Measurements from ENCODE around the gene RGS5. TPM values are rescaled to one million over a fixed set of nuclear protein-coding genes. Genes with fewer than 3 reads are reported as not detected.

The RGS5 gene
- total and polyA plus RNA-seq, 2 donors (not counting 1 experiment from before 2014, with no cell fraction given) = 0.64 to 1.2 TPM

DNA sequence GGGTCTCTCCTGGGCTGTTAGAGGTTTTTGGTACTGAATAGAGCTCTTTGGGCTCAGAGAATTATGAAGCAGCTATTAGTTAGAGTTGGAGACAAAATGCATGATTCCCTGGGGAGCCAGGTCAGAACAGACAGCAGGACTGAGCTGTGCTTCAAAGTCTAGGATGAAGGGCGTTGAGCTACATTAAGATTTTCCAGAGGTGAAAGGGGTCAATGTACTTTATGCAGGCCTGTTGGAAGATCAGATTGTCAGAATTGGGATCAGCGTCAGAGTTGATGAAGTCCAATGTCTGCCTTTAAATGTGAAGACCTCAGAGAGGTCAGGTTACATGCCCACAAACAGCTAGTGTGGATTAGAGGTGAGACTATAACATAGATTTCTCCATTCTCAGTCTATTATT, 53.8 kb downstream of the RGS5 start:
- H3K9me3 ChIP-seq (ENCODE audit: control extremely low read depth in 1 of 3, control insufficient read depth in 2 of 3, insufficient read depth in 1 of 3, low read length in 2 of 3) = no peaks in the 10 kb centered on the region
- intact Hi-C loops (cut with micrococcal nuclease) = no loop called here
- no peak overlapping the region for H3K4me2 ChIP-seq (replicated peaks; ENCODE audit: low read depth, low read length, poor library complexity, severe bottlenecking)
- no peaks in the 10 kb centered on the region for H3K9me3 Mint-ChIP-seq (ENCODE audit: insufficient read depth)
- H3K27me3 ChIP-seq (replicated peaks in 1 of 4; ENCODE audit: control extremely low read depth in 1 of 4, control insufficient read depth in 3 of 4, insufficient read depth in 4 of 4, low read length in 3 of 4) = no peaks in the 10 kb centered on the region
- no peaks in the 10 kb centered on the region for H3K4me1 ChIP-seq (ENCODE audit: control insufficient read depth in 2 of 2, insufficient read depth in 2 of 2, low read length in 2 of 2)
- DNase-seq = no peak
- no peak overlapping the region for H3K27ac Mint-ChIP-seq
- no peaks in the 10 kb centered on the region for H4K20me1 ChIP-seq (ENCODE audit: control insufficient read depth, insufficient read depth, low read length, poor library complexity, severe bottlenecking)
- H3K4me1 Mint-ChIP-seq = no peaks in the 10 kb centered on the region
- no peak overlapping the region for H3K4me3 ChIP-seq (ENCODE audit: control extremely low read depth in 1 of 5, extremely low read depth in 1 of 5, insufficient read depth in 1 of 5, low read depth in 2 of 5, low read length in 4 of 5)
- no peak overlapping the region for H3K4me3 Mint-ChIP-seq
- TF ChIP-seq EZH2 (IDR thresholded peaks at IDR 0.05; ENCODE audit: borderline replicate concordance, insufficient read depth, low read depth, low read length, poor library complexity, severe bottlenecking) = no peak
- H3K27me3 Mint-ChIP-seq = no peaks in the 10 kb centered on the region
- no peak overlapping the region for H3K9ac ChIP-seq (ENCODE audit: low read length)
- no peak for ATAC-seq (ENCODE audit: low read depth)
- POLR2A ChIA-PET = no interaction called here
- no peaks in the 10 kb centered on the region for H3K79me2 ChIP-seq (ENCODE audit: control insufficient read depth, insufficient read depth, low read length)
- H2AFZ ChIP-seq (ENCODE audit: insufficient read depth, low read depth, low read length, poor library complexity, severe bottlenecking) = no peak overlapping the region
- H3K27ac ChIP-seq (ENCODE audit: low read length in 2 of 2) = no peak overlapping the region
- no peaks in the 10 kb centered on the region for H3K36me3 ChIP-seq (replicated peaks in 1 of 2; ENCODE audit: control extremely low read depth in 1 of 2, control insufficient read depth in 1 of 2, extremely low read depth in 1 of 2, insufficient read depth in 2 of 2, low read length in 1 of 2)
- WGBS (ENCODE audit: insufficient coverage) = 71% methylated on average over 1 of the region's 2 CpGs
- CTCF ChIA-PET = no interaction called here

DNA sequence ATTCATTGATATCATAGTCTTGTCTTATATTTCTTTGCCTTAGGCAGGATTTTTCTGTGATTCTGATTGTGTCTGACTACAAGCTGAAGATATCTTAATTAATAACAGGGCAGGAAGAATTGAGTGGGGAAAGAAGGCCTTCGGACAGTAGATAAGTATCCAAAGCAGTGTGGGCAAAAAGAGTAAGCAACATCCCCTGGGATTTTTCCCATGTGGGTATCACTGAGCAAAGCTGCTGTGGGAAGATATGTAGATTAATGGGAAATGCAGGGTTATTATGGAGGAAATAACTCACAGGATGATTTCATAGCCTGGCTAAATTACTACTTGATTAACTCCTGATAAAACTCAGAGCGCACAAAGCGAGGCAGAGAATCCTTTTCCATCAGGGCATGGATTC, 55.7 kb downstream of the RGS5 start:
- no peaks in the 10 kb centered on the region for H3K9me3 Mint-ChIP-seq (ENCODE audit: insufficient read depth)
- 100% methylated on average over 1 of the region's 3 CpGs for WGBS (ENCODE audit: insufficient coverage)
- Histone ChIP-seq H3K9me3 (ENCODE audit: control extremely low read depth in 1 of 3, control insufficient read depth in 2 of 3, insufficient read depth in 1 of 3, low read length in 2 of 3) (no peaks in the 10 kb centered on the region), H4K20me1 (ENCODE audit: control insufficient read depth, insufficient read depth, low read length, poor library complexity, severe bottlenecking) (no peaks in the 10 kb centered on the region), H3K79me2 (ENCODE audit: control insufficient read depth, insufficient read depth, low read length) (no peaks in the 10 kb centered on the region), H3K36me3 (replicated peaks in 1 of 2; ENCODE audit: control extremely low read depth in 1 of 2, control insufficient read depth in 1 of 2, extremely low read depth in 1 of 2, insufficient read depth in 2 of 2, low read length in 1 of 2) (no peaks in the 10 kb centered on the region), H3K4me2 (replicated peaks; ENCODE audit: low read depth, low read length, poor library complexity, severe bottlenecking) (no peak overlapping the region), H3K4me3 (ENCODE audit: control extremely low read depth in 1 of 5, extremely low read depth in 1 of 5, insufficient read depth in 1 of 5, low read depth in 2 of 5, low read length in 4 of 5) (no peak overlapping the region), H3K27ac (ENCODE audit: low read length in 2 of 2) (no peak overlapping the region), H3K9ac (ENCODE audit: low read length) (no peak overlapping the region), H2AFZ (ENCODE audit: insufficient read depth, low read depth, low read length, poor library complexity, severe bottlenecking) (no peak overlapping the region), H3K4me1 (ENCODE audit: control insufficient read depth in 2 of 2, insufficient read depth in 2 of 2, low read length in 2 of 2) (no peaks in the 10 kb centered on the region), H3K27me3 (replicated peaks in 1 of 4; ENCODE audit: control extremely low read depth in 1 of 4, control insufficient read depth in 3 of 4, insufficient read depth in 4 of 4, low read length in 3 of 4) (no peaks in the 10 kb centered on the region)
- H3K27ac Mint-ChIP-seq = no peak overlapping the region
- DNase-seq = no peak
- CTCF ChIA-PET = interaction anchor here (0.8 kb wide), 1 partner anchor 790 kb away, joined by 3 read pairs; no protein-coding TSS in a partner anchor
- TF ChIP-seq EZH2 (IDR thresholded peaks at IDR 0.05; ENCODE audit: borderline replicate concordance, insufficient read depth, low read depth, low read length, poor library complexity, severe bottlenecking) = no peak
- no peak for TF ChIP-seq CTCF (IDR thresholded peaks at IDR 0.05)
- H3K4me1 Mint-ChIP-seq = no peaks in the 10 kb centered on the region
- POLR2A ChIA-PET = no interaction called here
- H3K4me3 Mint-ChIP-seq = no peak overlapping the region
- no peaks in the 10 kb centered on the region for H3K27me3 Mint-ChIP-seq
- intact Hi-C loops (cut with micrococcal nuclease) = no loop called here
- no peak for ATAC-seq (ENCODE audit: low read depth)

Measured in B cell (primary cell).